Brain microvascular endothelial cell (primary cell): ENCODE data around the gene ZNF235.

Source experiments
- DNase-seq: peaks from one replicate; pipeline ENCODE4 v3.0.0-alpha.2; 2020
- H3K27ac ChIP-seq: fragments of 250-450 bp; sonication (Bioruptor Pico); 2 replicates; pipeline ENCODE4 v1.5.1; 2020; ENCODE audit warnings: mild to moderate bottlenecking, moderate library complexity
- H3K27me3 ChIP-seq: fragments of 250-450 bp; sonication (Bioruptor Pico); replicated peaks from 2 replicates; pipeline ENCODE4 v1.5.1; 2020; ENCODE audit warnings: mild to moderate bottlenecking
- H3K36me3 ChIP-seq: fragments of 250-450 bp; sonication (Bioruptor Pico); replicated peaks from 2 replicates; pipeline ENCODE4 v1.5.1; 2020; ENCODE audit warnings: mild to moderate bottlenecking
- H3K4me3 ChIP-seq: 2 replicates; pipeline ENCODE4 v1.5.1; 2011; ENCODE audit warnings: low read depth, mild to moderate bottlenecking, control low read depth, low read length, moderate library complexity
- in situ Hi-C: cut with HindIII; loops from 2 replicates; pipeline ENCODE4 v1.10.0; 2017; ENCODE audit warnings: low sequenced_read_pairs, low pct_ligation_motif_present
- TF ChIP-seq, protein P1 (sequence below): IDR thresholded peaks from 2 replicates; pipeline ENCODE4 v1.5.1; 2011; ENCODE audit warnings: low read depth, mild to moderate bottlenecking, moderate library complexity, low read length, control low read depth, inconsistent platforms; ENCODE audit errors: missing control alignments

Gene ZNF235

DNA sequence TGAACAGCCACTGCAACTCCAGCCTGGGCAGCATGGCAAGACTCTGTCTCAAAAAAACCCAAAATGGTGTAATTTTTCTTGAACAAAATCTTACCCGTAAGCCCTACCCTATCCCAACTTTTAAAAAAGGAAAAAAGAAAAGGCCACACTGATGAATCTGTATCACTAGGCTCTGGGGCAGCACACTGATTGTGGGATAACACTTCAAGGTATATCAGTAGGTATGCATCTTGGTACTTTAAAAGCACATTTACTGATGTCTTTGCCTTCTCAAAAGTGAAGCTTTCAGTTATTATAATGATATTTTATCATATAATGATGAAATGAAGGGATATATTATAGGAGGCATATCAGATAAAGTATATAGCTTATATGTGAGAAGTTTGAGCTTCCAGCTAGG lies 27.3 kb upstream of the ZNF235 start:
- Histone ChIP-seq H3K27me3 (no peaks in the 10 kb centered on the region), H3K4me3 (no peak overlapping the region), H3K36me3 (peaks cover 56% of the 10 kb centered on the region), H3K27ac (no peak overlapping the region)
- in situ Hi-C loops = no loop called here
- DNase-seq = no peak
- TF ChIP-seq, protein P1, sequence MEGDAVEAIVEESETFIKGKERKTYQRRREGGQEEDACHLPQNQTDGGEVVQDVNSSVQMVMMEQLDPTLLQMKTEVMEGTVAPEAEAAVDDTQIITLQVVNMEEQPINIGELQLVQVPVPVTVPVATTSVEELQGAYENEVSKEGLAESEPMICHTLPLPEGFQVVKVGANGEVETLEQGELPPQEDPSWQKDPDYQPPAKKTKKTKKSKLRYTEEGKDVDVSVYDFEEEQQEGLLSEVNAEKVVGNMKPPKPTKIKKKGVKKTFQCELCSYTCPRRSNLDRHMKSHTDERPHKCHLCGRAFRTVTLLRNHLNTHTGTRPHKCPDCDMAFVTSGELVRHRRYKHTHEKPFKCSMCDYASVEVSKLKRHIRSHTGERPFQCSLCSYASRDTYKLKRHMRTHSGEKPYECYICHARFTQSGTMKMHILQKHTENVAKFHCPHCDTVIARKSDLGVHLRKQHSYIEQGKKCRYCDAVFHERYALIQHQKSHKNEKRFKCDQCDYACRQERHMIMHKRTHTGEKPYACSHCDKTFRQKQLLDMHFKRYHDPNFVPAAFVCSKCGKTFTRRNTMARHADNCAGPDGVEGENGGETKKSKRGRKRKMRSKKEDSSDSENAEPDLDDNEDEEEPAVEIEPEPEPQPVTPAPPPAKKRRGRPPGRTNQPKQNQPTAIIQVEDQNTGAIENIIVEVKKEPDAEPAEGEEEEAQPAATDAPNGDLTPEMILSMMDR = no peak

DNA sequence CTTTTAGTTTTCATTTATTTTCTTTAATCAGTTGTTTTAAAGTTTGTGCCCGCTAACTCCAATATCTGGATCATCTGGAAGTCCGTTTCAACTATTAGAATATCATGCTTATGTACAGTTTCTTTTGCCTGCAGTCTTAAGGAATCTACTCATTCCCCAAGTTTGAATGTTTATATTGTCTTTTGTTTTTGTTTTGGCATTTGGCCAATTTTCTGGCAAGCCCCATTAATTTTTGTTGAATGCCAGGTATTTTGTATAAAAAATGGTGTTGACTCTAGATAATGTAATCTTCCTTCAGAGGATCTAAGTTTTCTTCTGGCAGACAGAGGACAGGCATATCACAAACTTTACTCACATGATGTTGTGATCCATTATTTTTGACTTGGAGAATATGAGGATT lies 11.1 kb upstream of the ZNF235 start:
- TF ChIP-seq, protein P1 = no peak
- Histone ChIP-seq H3K4me3 (no peak overlapping the region), H3K27ac (no peak overlapping the region), H3K36me3 (no peaks in the 10 kb centered on the region), H3K27me3 (no peaks in the 10 kb centered on the region)
- DNase-seq = no peak
- in situ Hi-C loops = no loop called here

DNA sequence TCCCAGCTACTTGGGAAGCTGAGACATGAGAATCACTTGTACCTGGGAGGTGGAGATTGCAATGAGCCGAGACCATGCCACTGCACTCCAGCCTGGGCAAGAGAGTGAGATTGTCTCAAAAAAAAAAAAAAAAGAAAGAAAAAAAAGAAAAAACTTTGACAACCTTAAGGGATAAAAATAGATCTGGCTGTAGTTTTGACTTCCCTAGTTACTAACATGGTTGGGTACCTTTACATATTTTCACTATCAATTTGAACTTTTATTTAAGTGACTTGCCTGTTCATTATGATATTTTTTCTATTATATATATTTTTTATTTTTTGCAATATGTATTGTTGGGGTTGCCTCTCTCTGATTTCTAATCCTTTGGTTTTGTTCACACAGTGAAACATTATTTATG lies 8.4 kb upstream of the ZNF235 start:
- Histone ChIP-seq H3K27ac (no peak overlapping the region), H3K36me3 (no peaks in the 10 kb centered on the region), H3K4me3 (no peak overlapping the region), H3K27me3 (no peaks in the 10 kb centered on the region)
- TF ChIP-seq, protein P1 = no peak
- no peak for DNase-seq
- in situ Hi-C loops = no loop called here

DNA sequence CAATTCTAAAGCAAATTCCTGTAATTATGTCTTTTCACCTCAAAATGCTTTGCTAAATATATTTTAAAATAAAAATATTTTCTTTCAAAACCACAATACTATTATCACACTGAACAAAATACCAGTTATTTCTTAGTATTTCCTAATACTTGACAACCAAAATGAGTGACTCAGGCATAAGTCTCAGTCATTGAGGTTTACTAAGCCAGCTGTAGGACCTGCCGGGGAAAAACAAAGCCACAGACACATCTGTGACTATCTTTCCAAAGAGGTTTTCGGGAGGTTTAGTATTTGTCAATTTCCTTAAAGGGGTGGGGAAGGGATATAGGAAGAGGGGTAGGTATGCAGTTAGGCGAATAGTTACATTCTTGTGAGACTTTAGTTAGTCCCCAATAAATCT lies 3.2 kb upstream of the ZNF235 start:
- Histone ChIP-seq H3K27me3 (no peaks in the 10 kb centered on the region), H3K4me3 (no peak overlapping the region), H3K36me3 (no peaks in the 10 kb centered on the region), H3K27ac (no peak overlapping the region)
- in situ Hi-C loops = no loop called here
- TF ChIP-seq, protein P1 = no peak
- DNase-seq = no peak

DNA sequence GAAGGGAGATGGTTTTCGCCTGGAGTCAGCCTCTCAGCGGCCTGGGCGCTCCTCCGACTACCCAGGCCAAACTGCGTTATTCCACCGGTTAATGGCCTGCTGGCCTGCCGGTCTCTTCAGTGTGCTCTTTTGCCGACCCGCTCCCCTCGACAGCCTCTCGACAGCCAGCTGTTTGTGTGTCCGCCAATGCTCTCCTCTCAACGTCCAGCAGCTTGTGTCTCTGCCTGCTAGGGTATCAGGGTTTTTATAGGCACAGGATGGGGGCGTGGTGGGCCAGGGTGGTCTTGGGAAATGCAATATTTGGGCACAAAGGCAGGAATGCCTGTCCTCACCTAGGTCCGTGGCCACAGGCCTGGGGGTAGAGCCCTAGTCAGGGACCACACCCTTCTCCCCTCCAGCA lies 1.5 kb upstream of the ZNF235 start:
- DNase-seq = no peak
- TF ChIP-seq, protein P1 = no peak
- Histone ChIP-seq H3K36me3 (no peaks in the 10 kb centered on the region), H3K27ac (no peak overlapping the region), H3K4me3 (no peak overlapping the region), H3K27me3 (no peaks in the 10 kb centered on the region)
- in situ Hi-C loops = no loop called here

DNA sequence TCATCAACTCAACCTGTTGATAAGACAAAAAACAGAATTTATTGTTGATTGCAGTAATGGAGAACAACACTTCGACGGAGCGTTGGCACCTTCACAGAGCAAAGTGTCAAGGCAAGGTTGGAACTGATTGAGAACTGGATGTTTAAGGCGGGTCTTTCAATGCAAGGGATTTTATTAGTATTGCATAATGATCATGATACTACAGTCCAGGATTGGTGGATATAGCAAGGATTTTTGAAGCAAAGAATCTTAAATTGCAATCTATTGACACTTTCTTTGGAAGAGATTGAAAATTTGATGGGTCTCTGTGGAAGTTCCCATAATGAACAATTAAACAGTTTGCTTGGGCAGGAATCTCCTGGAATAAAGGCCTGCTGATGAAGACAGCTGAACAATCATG lies 632 bp upstream of the ZNF235 start:
- H3K27me3 ChIP-seq = no peaks in the 10 kb centered on the region
- DNase-seq = no peak
- in situ Hi-C loops = no loop called here
- TF ChIP-seq, protein P1 = no peak
- H3K4me3 ChIP-seq = no peak overlapping the region
- H3K36me3 ChIP-seq = no peaks in the 10 kb centered on the region
- no peak overlapping the region for H3K27ac ChIP-seq
